Natural killer cell (primary cell): ENCODE data around the gene DCST1. TPM values are rescaled to one million over a fixed set of nuclear protein-coding genes. Genes with fewer than 3 reads are reported as not detected.

ENCODE experiments used
- ATAC-seq, 3 donors: fragments of 150-1000 bp in 2 of 3; fragments of 200-7000 bp in 1 of 3; cut with Tn5 transposase; 1 replicate in 1 of 3; 2 replicates in 2 of 3; pipeline ENCODE4 v1.10.0; 2021; ENCODE audit warnings: mild to moderate bottlenecking in 2 of 3, moderate library complexity in 2 of 3
- DNase-seq, 2 donors: peaks; one replicate each; pipeline versions ENCODE4 v3.0.0 to v3.0.0-alpha.2; 2013 to 2021; ENCODE audit warnings: mixed read lengths in 1 of 2
- H3K27ac ChIP-seq: one replicate; pipeline ENCODE4 v1.5.1; 2013; ENCODE audit warnings: mild to moderate bottlenecking, low read length
- H3K27me3 ChIP-seq: one replicate; pipeline ENCODE4 v1.6.1; 2013; ENCODE audit warnings: low read length; ENCODE audit not compliant: control insufficient read depth, insufficient read depth
- H3K36me3 ChIP-seq: one replicate; pipeline ENCODE4 v1.6.1; 2013; ENCODE audit warnings: low read length; ENCODE audit not compliant: control insufficient read depth, insufficient read depth
- H3K4me1 ChIP-seq: one replicate; pipeline ENCODE4 v1.6.1; 2013; ENCODE audit warnings: low read length; ENCODE audit not compliant: control insufficient read depth, insufficient read depth
- H3K4me3 ChIP-seq: one replicate; pipeline ENCODE4 v1.5.1; 2013; ENCODE audit warnings: low read length
- H3K9me3 ChIP-seq: one replicate; pipeline ENCODE4 v1.6.1; 2013; ENCODE audit warnings: low read length; ENCODE audit not compliant: control insufficient read depth, insufficient read depth
- H3K27ac Mint-ChIP-seq, 2 donors: one replicate each; pipeline ENCODE4 v1.8.0; 2022; ENCODE audit warnings: mild to moderate bottlenecking in 2 of 2, mixed read lengths in 2 of 2, moderate library complexity in 1 of 2
- H3K27me3 Mint-ChIP-seq, 2 donors: one replicate each; pipeline ENCODE4 v1.8.0; 2022; ENCODE audit warnings: low read depth in 2 of 2, mixed read lengths in 2 of 2
- H3K36me3 Mint-ChIP-seq: one replicate; pipeline ENCODE4 v1.8.0; 2022; ENCODE audit warnings: mixed read lengths
- H3K4me1 Mint-ChIP-seq, 2 donors: one replicate each; pipeline ENCODE4 v1.8.0; 2022; ENCODE audit warnings: mixed read lengths in 2 of 2
- H3K4me3 Mint-ChIP-seq: one replicate; pipeline ENCODE4 v1.8.0; 2022; ENCODE audit warnings: mild to moderate bottlenecking, moderate library complexity, mixed read lengths
- H3K9me3 Mint-ChIP-seq, 2 donors: one replicate each; pipeline ENCODE4 v1.8.0; 2022; ENCODE audit warnings: mixed read lengths in 2 of 2
- WGBS: methylation state at CpG from one replicate; pipeline ENCODE4 v1.1.7; 2013; ENCODE audit warnings: missing lambda C conversion rate; ENCODE audit not compliant: insufficient coverage; 5-methylcytosine and 5-hydroxymethylcytosine counted together
- intact Hi-C: fragments of 100-400 bp; cut with micrococcal nuclease; formaldehyde crosslinking; loops from one replicate; pipeline ENCODE4 v1.14.2; 2022
- total RNA-seq, 4 donors: library from RNA; stranded (reverse); fragments of 120-200 nt in 1 of 4; gene quantifications; one replicate each; pipeline versions ENCODE4 v1.2.3 to v1.2.4, GENCODE V29; 2013 to 2022
- TF ChIP-seq, protein P1 (sequence below): fragments of 200-600 bp; IDR thresholded peaks from one replicate; pipeline ENCODE4 v1.8.0; 2022; ENCODE audit warnings: antibody characterized with exemption

DCST1 gene
- total RNA-seq, 3 donors from 2014 or later (not counting 1 experiment from before 2014, with no cell fraction given), result 0.35 to 0.60 TPM; not detected in 1

DNA sequence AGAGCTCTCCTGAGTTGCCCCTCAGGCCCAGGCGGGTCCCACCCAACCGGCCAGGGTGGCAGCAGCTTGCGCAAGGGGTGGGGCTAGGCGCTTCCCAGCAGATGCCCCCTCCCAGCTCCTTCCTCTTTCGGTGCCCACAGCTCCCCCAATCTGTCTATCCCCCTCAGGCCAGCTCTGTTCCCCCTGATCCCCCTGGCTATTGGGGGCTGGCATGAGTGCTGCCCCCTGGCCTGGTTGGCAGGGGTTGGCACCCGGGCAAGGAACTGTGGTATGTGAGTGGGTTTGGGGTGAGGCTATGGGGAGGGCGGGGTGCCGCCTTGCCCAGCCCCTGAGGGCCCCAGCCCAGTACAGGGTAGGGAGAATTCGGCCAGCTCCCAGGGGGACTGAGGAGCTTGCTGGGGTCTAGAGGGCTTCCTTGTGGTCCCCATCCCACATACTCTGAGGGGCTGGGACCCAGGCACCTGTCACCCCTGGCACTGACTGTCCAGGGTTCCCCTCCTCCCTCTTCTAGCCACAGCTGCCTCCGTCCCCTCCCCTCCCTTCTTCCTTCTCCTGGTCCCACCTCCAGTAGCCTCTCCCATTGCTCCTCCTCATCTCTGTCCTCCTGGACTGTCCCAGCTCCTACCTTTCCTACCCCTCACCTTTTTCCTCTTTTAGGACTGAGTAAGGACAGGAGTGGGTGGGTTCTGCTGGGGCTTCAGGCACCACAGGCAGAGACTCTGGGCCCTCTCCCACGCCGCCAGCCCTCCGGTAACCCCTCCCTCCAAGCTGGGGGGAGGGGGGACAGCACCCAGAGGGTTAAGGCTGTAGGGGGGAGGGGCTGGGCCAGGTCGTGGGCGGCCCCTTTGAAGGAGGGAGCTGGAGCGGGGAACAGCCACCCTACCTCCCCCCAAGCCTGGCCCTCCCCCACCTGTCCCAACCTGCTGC lies 25.3 kb upstream of the DCST1 start:
- peak in 1 of 2 donors; percentile 31 for DNase-seq

GRCh38 chr1:155009221-155009711 lies 24.4 kb upstream of the DCST1 start:
- ATAC-seq (no peak), DNase-seq (peak in 1 of 2 donors; percentile 51)
- H3K4me1 Mint-ChIP-seq, result peaks cover 28 to 93% of the 10 kb centered on the region in 2 donors
- peak overlapping the region; percentile 61 for H3K4me3 Mint-ChIP-seq
- Histone ChIP-seq H3K4me3 (peak overlapping the region; percentile 12), H3K4me1 (peaks cover 97% of the 10 kb centered on the region), H3K27ac (peak overlapping the region; percentile 20), H3K36me3 (peaks cover 2% of the 10 kb centered on the region), H3K9me3 (no peaks in the 10 kb centered on the region), H3K27me3 (no peaks in the 10 kb centered on the region)
- no peaks in the 10 kb centered on the region for H3K36me3 Mint-ChIP-seq
- H3K9me3 Mint-ChIP-seq, result no peaks in the 10 kb centered on the region
- peak overlapping the region in 1 of 2 donors; percentile 60 for H3K27ac Mint-ChIP-seq
- H3K27me3 Mint-ChIP-seq, result no peaks in the 10 kb centered on the region
- intact Hi-C loops, result no loop called here
- WGBS, result 96% methylated on average over 10 of the region's 12 CpGs
- TF ChIP-seq, protein P1, sequence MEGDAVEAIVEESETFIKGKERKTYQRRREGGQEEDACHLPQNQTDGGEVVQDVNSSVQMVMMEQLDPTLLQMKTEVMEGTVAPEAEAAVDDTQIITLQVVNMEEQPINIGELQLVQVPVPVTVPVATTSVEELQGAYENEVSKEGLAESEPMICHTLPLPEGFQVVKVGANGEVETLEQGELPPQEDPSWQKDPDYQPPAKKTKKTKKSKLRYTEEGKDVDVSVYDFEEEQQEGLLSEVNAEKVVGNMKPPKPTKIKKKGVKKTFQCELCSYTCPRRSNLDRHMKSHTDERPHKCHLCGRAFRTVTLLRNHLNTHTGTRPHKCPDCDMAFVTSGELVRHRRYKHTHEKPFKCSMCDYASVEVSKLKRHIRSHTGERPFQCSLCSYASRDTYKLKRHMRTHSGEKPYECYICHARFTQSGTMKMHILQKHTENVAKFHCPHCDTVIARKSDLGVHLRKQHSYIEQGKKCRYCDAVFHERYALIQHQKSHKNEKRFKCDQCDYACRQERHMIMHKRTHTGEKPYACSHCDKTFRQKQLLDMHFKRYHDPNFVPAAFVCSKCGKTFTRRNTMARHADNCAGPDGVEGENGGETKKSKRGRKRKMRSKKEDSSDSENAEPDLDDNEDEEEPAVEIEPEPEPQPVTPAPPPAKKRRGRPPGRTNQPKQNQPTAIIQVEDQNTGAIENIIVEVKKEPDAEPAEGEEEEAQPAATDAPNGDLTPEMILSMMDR, result no peak

More for the DNA sequence above, 25.3 kb upstream of the DCST1 start:
- H3K36me3 Mint-ChIP-seq, result no peaks in the 10 kb centered on the region
- H3K27me3 Mint-ChIP-seq, result no peaks in the 10 kb centered on the region
- Histone ChIP-seq H3K4me3 (peak overlapping the region; percentile 12), H3K36me3 (no peaks in the 10 kb centered on the region), H3K4me1 (peaks cover 97% of the 10 kb centered on the region), H3K27ac (peak overlapping the region; percentile 11), H3K27me3 (no peaks in the 10 kb centered on the region), H3K9me3 (no peaks in the 10 kb centered on the region)
- intact Hi-C loops, result no loop called here
- no peak overlapping the region for H3K4me3 Mint-ChIP-seq
- H3K9me3 Mint-ChIP-seq, result no peaks in the 10 kb centered on the region
- WGBS, result 63% methylated on average over 11 of the region's 16 CpGs
- TF ChIP-seq, protein P1, result no peak
- peaks cover 31 to 95% of the 10 kb centered on the region in 2 donors for H3K4me1 Mint-ChIP-seq
- H3K27ac Mint-ChIP-seq, result peak overlapping the region in 1 of 2 donors; percentile 60
- ATAC-seq, result no peak

DNA sequence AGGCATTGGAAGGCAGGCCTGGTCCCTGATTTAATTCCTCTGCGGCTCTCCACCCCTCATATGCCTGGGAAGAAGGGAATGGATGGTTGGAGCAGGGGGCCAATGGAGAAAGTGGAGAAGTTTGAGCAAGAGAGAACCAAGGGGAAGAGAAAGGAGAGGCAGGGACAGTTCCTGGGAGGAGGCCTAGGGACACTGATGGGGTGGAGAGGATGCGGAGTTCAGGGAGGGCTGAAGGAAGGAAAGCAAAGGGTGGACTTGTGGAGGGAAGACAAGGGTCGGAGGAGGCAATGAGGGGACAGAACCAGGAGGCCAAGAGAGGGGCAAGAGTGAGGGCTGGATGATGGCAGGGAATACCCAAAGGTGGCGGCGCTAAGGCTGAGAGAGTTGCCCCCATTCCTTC lies 23.9 kb upstream of the DCST1 start:
- Histone ChIP-seq H3K4me3 (peak overlapping the region; percentile 2), H3K4me1 (peaks cover 97% of the 10 kb centered on the region), H3K27ac (peak overlapping the region; percentile 26), H3K27me3 (no peaks in the 10 kb centered on the region), H3K9me3 (no peaks in the 10 kb centered on the region), H3K36me3 (peaks cover 4% of the 10 kb centered on the region)
- WGBS, result 96% methylated on average over 5 of the region's 5 CpGs
- H3K4me3 Mint-ChIP-seq, result peak overlapping the region; percentile 59
- TF ChIP-seq, protein P1, result no peak
- no peaks in the 10 kb centered on the region for H3K36me3 Mint-ChIP-seq
- intact Hi-C loops, result no loop called here
- H3K9me3 Mint-ChIP-seq, result no peaks in the 10 kb centered on the region
- DNase-seq, result no peak
- H3K27ac Mint-ChIP-seq, result peak overlapping the region in 1 of 2 donors; percentile 60
- no peak for ATAC-seq
- no peaks in the 10 kb centered on the region for H3K27me3 Mint-ChIP-seq
- H3K4me1 Mint-ChIP-seq, result peaks cover 26 to 88% of the 10 kb centered on the region in 2 donors
